K562 (cell line): ENCODE measurements around the gene CBFA2T3. TPM values are rescaled to one million over a fixed set of nuclear protein-coding genes. Genes with fewer than 3 reads are reported as not detected.
A peak's percentile ranks its signal among the peaks of the same experiment; 100 is the strongest.

Experiments
- CBFB ChIP-seq: sonication (generic); formaldehyde crosslinking; IDR thresholded peaks from 2 replicates; pipeline ENCODE4 v1.4.0; 2020; ENCODE audit warnings: mild to moderate bottlenecking, missing genetic modification reagents
- ILF3 ChIP-seq: fragments of 450-650 bp; IDR thresholded peaks from 2 replicates; pipeline ENCODE4 v1.6.1; 2018; ENCODE audit warnings: antibody characterized with exemption, mild to moderate bottlenecking, moderate library complexity, borderline replicate concordance
- KHSRP ChIP-seq: fragments of 450-650 bp; IDR thresholded peaks from 2 replicates; pipeline ENCODE4 v1.6.1; 2017
- KLF16 ChIP-seq: IDR thresholded peaks from 2 replicates; pipeline ENCODE4 v1.6.1; 2016; ENCODE audit warnings: antibody characterized with exemption
- MED1 ChIP-seq: sonication (generic); formaldehyde crosslinking; IDR thresholded peaks from 2 replicates; pipeline ENCODE4 v1.8.1; 2023; ENCODE audit warnings: missing genetic modification reagents, borderline replicate concordance
- NFIC ChIP-seq: fragments of 450-650 bp; IDR thresholded peaks from 2 replicates; pipeline ENCODE4 v1.6.1; 2017; ENCODE audit warnings: mild to moderate bottlenecking, inconsistent platforms
- NUFIP1 ChIP-seq: fragments of 450-650 bp; IDR thresholded peaks from 2 replicates; pipeline ENCODE4 v1.6.1; 2018; ENCODE audit not compliant: partially characterized antibody
- RBM14 ChIP-seq: fragments of 200-400 bp; formaldehyde crosslinking; IDR thresholded peaks from 2 replicates; pipeline ENCODE4 v1.6.1; 2018; ENCODE audit warnings: low read depth, mild to moderate bottlenecking, low read length, moderate library complexity, borderline replicate concordance; ENCODE audit not compliant: insufficient read depth
- SMC3 ChIP-seq: conservative IDR thresholded peaks from 2 replicates; pipeline ENCODE4 v1.6.1; 2011; ENCODE audit warnings: low read depth, low read length, improper control_type of control experiment; ENCODE audit not compliant: insufficient read depth
- SRSF1 ChIP-seq: fragments of 200-400 bp; formaldehyde crosslinking; IDR thresholded peaks from 2 replicates; pipeline ENCODE4 v1.6.1; 2017; ENCODE audit warnings: mild to moderate bottlenecking, low read depth, low read length, moderate library complexity
- TAL1 ChIP-seq: fragments of 450-650 bp; IDR thresholded peaks from 2 replicates; pipeline ENCODE4 v1.6.1; 2016; ENCODE audit warnings: mild to moderate bottlenecking
- ZFP91 ChIP-seq: sonication (generic); formaldehyde crosslinking; IDR thresholded peaks from 2 replicates; pipeline ENCODE4 v1.8.0; 2022; ENCODE audit warnings: mild to moderate bottlenecking, missing genetic modification reagents
- ZNF140 ChIP-seq: fragments of 250-450 bp; sonication (Bioruptor Pico); IDR thresholded peaks from 2 replicates; pipeline ENCODE4 v1.8.0; 2021; ENCODE audit warnings: moderate library complexity, mild to moderate bottlenecking, inconsistent platforms
- ZNF311 ChIP-seq: fragments of 250-450 bp; sonication (Bioruptor Pico); IDR thresholded peaks from 2 replicates; pipeline ENCODE4 v1.4.0; 2020; ENCODE audit warnings: mild to moderate bottlenecking, moderate library complexity
- ZNF347 ChIP-seq: fragments of 450-650 bp; formaldehyde crosslinking; IDR thresholded peaks from 2 replicates; pipeline ENCODE4 v1.4.0; 2020; ENCODE audit warnings: low read depth, mild to moderate bottlenecking, moderate library complexity
- polyA plus RNA-seq, 8 experiments: library from polyadenylated mRNA; depleted of rRNA in 4 of 8; stranded (reverse) in 5 of 8; unstranded in 3 of 8; fragments of >200 nt; fragmentation: Nextera tagmentation in 2 of 8; fragmentation: Illumina TruSeq in 1 of 8; extraction: Ambion mirVana in 2 of 8; extraction: Trizol in 1 of 8; gene quantifications; 2 replicates each; pipeline versions ENCODE4 v1.2.1 to v1.2.3, GENCODE V29; 2011 to 2014; ENCODE audit warnings: inconsistent platforms in 1 of 8, missing spikeins in 1 of 8
- total RNA-seq, 7 experiments: library from RNA; depleted of rRNA in 6 of 7; stranded (reverse); fragments of >200 nt in 6 of 7; fragmentation: Illumina TruSeq in 2 of 7; extraction: Trizol in 2 of 7; gene quantifications; 2 replicates each; pipeline versions ENCODE4 v1.2.1 to v1.2.3, GENCODE V29; 2011 to 2021; ENCODE audit warnings: low replicate concordance in 1 of 7
- TF ChIP-seq, protein P1 (sequence below): sonication (generic); formaldehyde crosslinking; IDR thresholded peaks from 2 replicates; pipeline ENCODE4 v1.8.0; 2023; ENCODE audit warnings: missing genetic modification reagents, mild to moderate bottlenecking, borderline replicate concordance
- TF ChIP-seq, protein P2 (sequence below), 2 experiments: fragments of 450-650 bp; conservative IDR thresholded peaks; 2 replicates each; pipeline ENCODE4 v1.6.1; 2017; ENCODE audit warnings: mild to moderate bottlenecking in 2 of 2, moderate library complexity in 2 of 2
- TF ChIP-seq, protein P3 (sequence below): fragments of 200-800 bp; sonication (Bioruptor generic); IDR thresholded peaks from 2 replicates; pipeline ENCODE4 v1.6.1; 2017; ENCODE audit warnings: missing genetic modification characterization, missing compliant biosample characterization

The CBFA2T3 gene
- total and polyA plus RNA-seq, 9 of the 15 experiments (the other 6 are each of a cell fraction or from before 2014, with no cell fraction given), result 2.3 to 145 (median 6.7) TPM

DNA sequence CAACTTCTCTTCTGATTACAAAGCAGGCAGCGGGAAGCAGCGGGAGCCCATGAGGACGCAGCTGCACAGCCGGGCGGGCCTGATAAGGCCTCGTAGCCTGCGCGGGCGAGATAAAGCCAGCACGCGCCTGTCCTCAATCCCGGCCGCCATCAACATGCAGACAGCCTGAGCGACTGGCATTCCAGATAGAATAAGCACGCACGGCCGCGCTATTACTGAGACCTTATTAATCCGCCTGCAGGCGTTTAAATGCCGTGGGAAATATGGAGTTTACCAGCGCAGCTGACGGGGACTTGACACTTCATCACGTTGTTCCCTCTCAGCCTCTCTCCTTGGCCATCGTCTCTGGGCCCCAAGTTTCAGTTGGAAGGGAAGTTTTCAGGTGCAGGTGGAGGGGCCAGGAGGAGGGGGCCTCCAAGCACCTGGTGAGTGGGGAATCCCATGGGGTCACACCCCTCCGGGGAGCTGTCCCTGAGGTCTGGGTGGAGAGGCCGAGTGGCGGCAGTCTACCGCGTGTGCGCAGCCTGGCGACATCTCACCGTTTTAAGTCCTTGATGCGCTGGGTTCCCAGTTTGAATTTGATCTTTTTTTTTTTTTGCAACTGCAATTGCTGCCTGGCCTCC lies 27.3 kb upstream of the CBFA2T3 start (continued):
- TF ChIP-seq, protein P1, sequence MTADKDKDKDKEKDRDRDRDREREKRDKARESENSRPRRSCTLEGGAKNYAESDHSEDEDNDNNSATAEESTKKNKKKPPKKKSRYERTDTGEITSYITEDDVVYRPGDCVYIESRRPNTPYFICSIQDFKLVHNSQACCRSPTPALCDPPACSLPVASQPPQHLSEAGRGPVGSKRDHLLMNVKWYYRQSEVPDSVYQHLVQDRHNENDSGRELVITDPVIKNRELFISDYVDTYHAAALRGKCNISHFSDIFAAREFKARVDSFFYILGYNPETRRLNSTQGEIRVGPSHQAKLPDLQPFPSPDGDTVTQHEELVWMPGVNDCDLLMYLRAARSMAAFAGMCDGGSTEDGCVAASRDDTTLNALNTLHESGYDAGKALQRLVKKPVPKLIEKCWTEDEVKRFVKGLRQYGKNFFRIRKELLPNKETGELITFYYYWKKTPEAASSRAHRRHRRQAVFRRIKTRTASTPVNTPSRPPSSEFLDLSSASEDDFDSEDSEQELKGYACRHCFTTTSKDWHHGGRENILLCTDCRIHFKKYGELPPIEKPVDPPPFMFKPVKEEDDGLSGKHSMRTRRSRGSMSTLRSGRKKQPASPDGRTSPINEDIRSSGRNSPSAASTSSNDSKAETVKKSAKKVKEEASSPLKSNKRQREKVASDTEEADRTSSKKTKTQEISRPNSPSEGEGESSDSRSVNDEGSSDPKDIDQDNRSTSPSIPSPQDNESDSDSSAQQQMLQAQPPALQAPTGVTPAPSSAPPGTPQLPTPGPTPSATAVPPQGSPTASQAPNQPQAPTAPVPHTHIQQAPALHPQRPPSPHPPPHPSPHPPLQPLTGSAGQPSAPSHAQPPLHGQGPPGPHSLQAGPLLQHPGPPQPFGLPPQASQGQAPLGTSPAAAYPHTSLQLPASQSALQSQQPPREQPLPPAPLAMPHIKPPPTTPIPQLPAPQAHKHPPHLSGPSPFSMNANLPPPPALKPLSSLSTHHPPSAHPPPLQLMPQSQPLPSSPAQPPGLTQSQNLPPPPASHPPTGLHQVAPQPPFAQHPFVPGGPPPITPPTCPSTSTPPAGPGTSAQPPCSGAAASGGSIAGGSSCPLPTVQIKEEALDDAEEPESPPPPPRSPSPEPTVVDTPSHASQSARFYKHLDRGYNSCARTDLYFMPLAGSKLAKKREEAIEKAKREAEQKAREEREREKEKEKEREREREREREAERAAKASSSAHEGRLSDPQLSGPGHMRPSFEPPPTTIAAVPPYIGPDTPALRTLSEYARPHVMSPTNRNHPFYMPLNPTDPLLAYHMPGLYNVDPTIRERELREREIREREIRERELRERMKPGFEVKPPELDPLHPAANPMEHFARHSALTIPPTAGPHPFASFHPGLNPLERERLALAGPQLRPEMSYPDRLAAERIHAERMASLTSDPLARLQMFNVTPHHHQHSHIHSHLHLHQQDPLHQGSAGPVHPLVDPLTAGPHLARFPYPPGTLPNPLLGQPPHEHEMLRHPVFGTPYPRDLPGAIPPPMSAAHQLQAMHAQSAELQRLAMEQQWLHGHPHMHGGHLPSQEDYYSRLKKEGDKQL (CRISPR knock-in tag), result peak; percentile 55; the same call in 1 of the 2 replicates
- TF ChIP-seq, protein P2, sequence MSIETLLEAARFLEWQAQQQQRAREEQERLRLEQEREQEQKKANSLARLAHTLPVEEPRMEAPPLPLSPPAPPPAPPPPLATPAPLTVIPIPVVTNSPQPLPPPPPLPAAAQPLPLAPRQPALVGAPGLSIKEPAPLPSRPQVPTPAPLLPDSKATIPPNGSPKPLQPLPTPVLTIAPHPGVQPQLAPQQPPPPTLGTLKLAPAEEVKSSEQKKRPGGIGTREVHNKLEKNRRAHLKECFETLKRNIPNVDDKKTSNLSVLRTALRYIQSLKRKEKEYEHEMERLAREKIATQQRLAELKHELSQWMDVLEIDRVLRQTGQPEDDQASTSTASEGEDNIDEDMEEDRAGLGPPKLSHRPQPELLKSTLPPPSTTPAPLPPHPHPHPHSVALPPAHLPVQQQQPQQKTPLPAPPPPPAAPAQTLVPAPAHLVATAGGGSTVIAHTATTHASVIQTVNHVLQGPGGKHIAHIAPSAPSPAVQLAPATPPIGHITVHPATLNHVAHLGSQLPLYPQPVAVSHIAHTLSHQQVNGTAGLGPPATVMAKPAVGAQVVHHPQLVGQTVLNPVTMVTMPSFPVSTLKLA (conservative IDR thresholded peaks at IDR 0.05), result peak; percentile 95 to 98
- TF ChIP-seq, protein P3, sequence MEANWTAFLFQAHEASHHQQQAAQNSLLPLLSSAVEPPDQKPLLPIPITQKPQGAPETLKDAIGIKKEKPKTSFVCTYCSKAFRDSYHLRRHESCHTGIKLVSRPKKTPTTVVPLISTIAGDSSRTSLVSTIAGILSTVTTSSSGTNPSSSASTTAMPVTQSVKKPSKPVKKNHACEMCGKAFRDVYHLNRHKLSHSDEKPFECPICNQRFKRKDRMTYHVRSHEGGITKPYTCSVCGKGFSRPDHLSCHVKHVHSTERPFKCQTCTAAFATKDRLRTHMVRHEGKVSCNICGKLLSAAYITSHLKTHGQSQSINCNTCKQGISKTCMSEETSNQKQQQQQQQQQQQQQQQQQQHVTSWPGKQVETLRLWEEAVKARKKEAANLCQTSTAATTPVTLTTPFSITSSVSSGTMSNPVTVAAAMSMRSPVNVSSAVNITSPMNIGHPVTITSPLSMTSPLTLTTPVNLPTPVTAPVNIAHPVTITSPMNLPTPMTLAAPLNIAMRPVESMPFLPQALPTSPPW (CRISPR knock-in tag), result peak; percentile 93
- peak; percentile 92 for TF ChIP-seq KHSRP
- TF ChIP-seq CBFB (CRISPR knock-in tag), result peak; percentile 74
- peak; percentile 99 for TF ChIP-seq NFIC
- TF ChIP-seq TAL1, result peak; percentile 100
- no peak for TF ChIP-seq ZNF347 (CRISPR knock-in tag)
- 0 out of 2 replicates have a peak, but pooled peaks have one; percentile 30 for TF ChIP-seq ZFP91 (CRISPR knock-in tag)
- TF ChIP-seq SMC3, result peak; percentile 33
- no peak for TF ChIP-seq MED1 (CRISPR knock-in tag)
- TF ChIP-seq ZNF311 (CRISPR knock-in tag), result peak; percentile 95
- no peak for TF ChIP-seq ILF3
- TF ChIP-seq NUFIP1, result no peak
- no peak for TF ChIP-seq RBM14
- no peak for TF ChIP-seq ZNF140 (CRISPR knock-in tag)
- no peak for TF ChIP-seq SRSF1
- peak; percentile 100 for TF ChIP-seq KLF16
